ENCODE data around the gene SKAP1.

Gene SKAP1

GRCh38 chr17:48101012-48101720 lies 328.8 kb downstream of the SKAP1 start, which contains the start of gene CBX1:
Gene CBX1 (minus strand): TSS chr17:48101478. CDS start chr17:48077004, 24,474 bp downstream.
- peak; percentile 94 to 95 for DNase-seq

GRCh38 chr17:48100591-48101011 lies 329.4 kb downstream of the SKAP1 start:
- DNase-seq, result no peak

GRCh38 chr17:48100160-48100559 lies 329.9 kb downstream of the SKAP1 start:
- DNase-seq, result no peak

GRCh38 chr17:48095611-48096010 lies 334.4 kb downstream of the SKAP1 start:
- no peak for DNase-seq

- no peak for DNase-seq
Measured at GRCh38 chr17:48093341-48094045, 336.5 kb downstream of the SKAP1 start.

GRCh38 chr17:48084932-48085331 lies 345.1 kb downstream of the SKAP1 start:
- DNase-seq, result no peak

Data from CD4-positive, alpha-beta T cell treated with Interleukin-4 for 1 hour (primary cell).